Ishikawa (cell line): ENCODE data around the gene P2RX6.

Experiments
- CEBPB ChIP-seq: IDR thresholded peaks from 2 replicates; pipeline ENCODE4 v1.6.1; 2012
- CREB1 ChIP-seq: IDR thresholded peaks from 2 replicates; pipeline ENCODE4 v1.6.1; 2012; ENCODE audit warnings: low read depth
- EGR1 ChIP-seq: IDR thresholded peaks from 2 replicates; pipeline ENCODE4 v1.6.1; 2012
- EP300 ChIP-seq: IDR thresholded peaks from 2 replicates; pipeline ENCODE4 v1.6.1; 2012; ENCODE audit warnings: borderline replicate concordance
- FOXM1 ChIP-seq: IDR thresholded peaks from 2 replicates; pipeline ENCODE4 v1.6.1; 2012; ENCODE audit warnings: low read depth, borderline replicate concordance
- MAX ChIP-seq: IDR thresholded peaks from 2 replicates; pipeline ENCODE4 v1.6.1; 2012
- NFIC ChIP-seq: IDR thresholded peaks from 2 replicates; pipeline ENCODE4 v1.6.1; 2012
- RAD21 ChIP-seq: IDR thresholded peaks from 2 replicates; pipeline ENCODE4 v1.6.1; 2012; ENCODE audit warnings: low read depth
- REST ChIP-seq: IDR thresholded peaks from 2 replicates; pipeline ENCODE4 v1.6.1; 2012; ENCODE audit warnings: low read depth, mild to moderate bottlenecking
- TAF1 ChIP-seq: IDR thresholded peaks from 2 replicates; pipeline ENCODE4 v1.6.1; 2012; ENCODE audit warnings: low read depth, mild to moderate bottlenecking
- TCF12 ChIP-seq: IDR thresholded peaks from 2 replicates; pipeline ENCODE4 v1.6.1; 2012; ENCODE audit warnings: low read depth
- TEAD4 ChIP-seq: IDR thresholded peaks from 2 replicates; pipeline ENCODE4 v1.6.1; 2012
- USF1 ChIP-seq: IDR thresholded peaks from 2 replicates; pipeline ENCODE4 v1.6.1; 2012
- YY1 ChIP-seq: IDR thresholded peaks from 2 replicates; pipeline ENCODE4 v1.6.1; 2012; ENCODE audit warnings: low read depth
- ZBTB7A ChIP-seq: IDR thresholded peaks from 2 replicates; pipeline ENCODE4 v1.6.1; 2012; ENCODE audit warnings: low read depth

Gene P2RX6

DNA sequence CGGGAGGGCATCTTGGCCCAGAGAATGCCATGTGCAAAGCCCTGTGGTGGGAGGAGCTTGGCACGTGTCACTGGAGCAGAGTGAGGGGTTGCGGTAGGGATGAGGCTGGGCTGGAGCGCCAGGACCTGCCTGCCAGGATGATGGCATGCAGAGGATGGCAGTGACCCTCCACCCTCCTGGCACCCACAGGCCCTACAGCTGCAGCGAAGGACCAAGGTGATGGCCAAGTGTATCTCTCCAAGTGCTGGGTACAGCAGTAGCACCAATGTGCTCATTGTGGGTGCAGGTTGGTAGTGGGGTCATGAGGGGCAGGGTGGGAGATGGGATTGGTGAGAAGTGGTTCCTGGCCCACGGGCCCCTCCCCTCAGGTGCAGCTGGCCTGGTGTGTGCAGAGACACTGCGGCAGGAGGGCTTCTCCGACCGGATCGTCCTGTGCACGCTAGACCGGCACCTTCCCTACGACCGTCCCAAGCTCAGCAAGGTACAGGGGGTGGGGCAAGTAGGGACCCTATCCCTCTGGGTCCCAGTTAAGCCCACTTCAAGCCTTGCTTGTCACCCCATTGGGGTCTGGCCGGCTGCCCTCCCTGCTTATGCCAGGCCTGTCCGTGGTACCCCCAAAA is 40.5 kb upstream of the P2RX6 start:
- TF ChIP-seq YY1 (no peak), REST (no peak), RAD21 (no peak), EP300 (no peak), TCF12 (no peak), EGR1 (no peak), CREB1 (no peak), TEAD4 (no peak)

DNA sequence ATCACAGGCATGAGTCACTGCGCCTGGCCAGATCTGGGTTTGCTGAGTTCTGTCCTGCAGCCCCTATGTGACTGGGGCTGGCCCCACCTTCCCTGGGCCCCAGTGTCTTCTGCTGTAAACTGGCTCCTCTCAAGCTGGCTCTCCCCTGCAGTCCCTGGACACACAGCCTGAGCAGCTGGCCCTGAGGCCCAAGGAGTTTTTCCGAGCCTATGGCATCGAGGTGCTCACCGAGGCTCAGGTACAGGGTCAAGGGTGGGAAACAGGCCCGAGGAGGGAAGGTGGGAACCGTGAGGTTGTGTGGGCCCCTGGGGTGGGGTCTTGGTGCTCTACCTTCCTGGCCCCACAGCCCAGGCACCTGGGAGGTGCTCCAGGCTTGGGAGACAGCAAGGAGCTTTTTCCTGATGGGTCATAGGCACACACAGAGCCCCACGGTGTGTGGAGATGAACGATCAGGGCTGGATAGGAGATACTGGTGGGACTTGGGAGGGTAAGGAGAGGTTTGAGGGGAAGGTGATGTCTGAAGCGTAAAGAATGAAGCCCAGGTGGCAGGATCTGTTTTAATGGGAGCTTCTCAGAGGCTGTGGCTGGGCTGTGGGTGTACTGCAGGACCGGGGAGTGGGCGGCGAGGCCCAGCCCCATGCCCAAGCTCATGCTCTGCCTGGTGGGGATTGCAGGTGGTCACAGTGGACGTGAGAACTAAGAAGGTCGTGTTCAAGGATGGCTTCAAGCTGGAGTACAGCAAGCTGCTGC is 39.2 kb upstream of the P2RX6 start:
- TF ChIP-seq EP300 (no peak), REST (no peak), TAF1 (no peak), ZBTB7A (no peak), TEAD4 (no peak), USF1 (no peak), CREB1 (no peak), RAD21 (no peak), FOXM1 (no peak), YY1 (no peak), NFIC (no peak), EGR1 (no peak), TCF12 (no peak), CEBPB (no peak), MAX (no peak)

- TF ChIP-seq EP300 (no peak), YY1 (no peak), NFIC (no peak), EGR1 (no peak), MAX (no peak), CEBPB (no peak)
Measured at GRCh38 chr22:20976291-20976877, 38.6 kb upstream of the P2RX6 start.

DNA sequence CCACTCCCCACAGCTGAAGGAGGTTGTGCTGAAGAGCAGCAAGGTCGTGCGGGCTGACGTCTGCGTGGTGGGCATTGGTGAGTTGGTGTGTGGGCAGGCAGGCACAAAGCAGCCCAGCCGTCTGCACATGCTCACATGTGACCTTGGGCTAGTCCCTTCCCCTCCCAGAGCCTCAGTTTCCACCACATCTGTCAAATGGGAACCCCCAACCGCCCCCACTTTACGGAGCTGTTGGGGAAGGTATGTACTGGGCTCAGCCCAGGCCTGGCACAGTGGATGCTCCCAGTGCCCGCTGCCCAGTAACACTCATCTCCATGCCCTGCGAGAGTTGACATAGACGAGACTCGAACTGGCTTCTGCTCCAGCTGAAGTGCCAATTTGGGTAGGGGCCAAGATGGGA is 37.9 kb upstream of the P2RX6 start:
- TF ChIP-seq NFIC (no peak), RAD21 (no peak), USF1 (no peak), TAF1 (no peak), REST (no peak), CREB1 (no peak), CEBPB (no peak), EGR1 (no peak), TCF12 (no peak), EP300 (no peak), ZBTB7A (no peak), YY1 (no peak)
